IMR-90 (cell line): Measurements from ENCODE around the gene TIPRL. TPM values are rescaled to one million over a fixed set of nuclear protein-coding genes. Genes with fewer than 3 reads are reported as not detected.

Source experiments
- ATAC-seq: fragments of 200-7000 bp; cut with Tn5 transposase; 2 replicates; pipeline ENCODE4 v1.9.1; 2020; ENCODE audit warnings: low read depth, mild to moderate bottlenecking, moderate library complexity
- BruUV-seq: library from RNA; stranded (reverse); fragments of 400-500 nt; replicated peaks from 2 replicates; lab custom pipeline; 2021; lab: Mats Ljungman, UMichigan
- CTCF ChIA-PET: fragments of 300-600 bp; formaldehyde crosslinking; extraction: SDS; loops from one replicate; lab custom pipeline; 2021; ENCODE audit warnings: antibody characterized with exemption; lab: Yijun Ruan, JAX
- POLR2A ChIA-PET: fragments of 300-600 bp; sonication (Branson Sonifier 250); formaldehyde crosslinking; loops from one replicate; lab custom pipeline; 2022; ENCODE audit warnings: antibody characterized with exemption; ENCODE audit not compliant: unreplicated experiment; lab: Charles Lee
- DNase-seq: peaks from one replicate; pipeline ENCODE4 v3.0.0; 2013
- H2AFZ ChIP-seq: replicated peaks from 2 replicates; pipeline ENCODE3; 2013; ENCODE audit warnings: low read length, mild to moderate bottlenecking; ENCODE audit not compliant: poor library complexity
- H2AK5ac ChIP-seq: 2 replicates; pipeline ENCODE4 v1.6.1; 2013; ENCODE audit warnings: low read depth, low read length, inconsistent platforms
- H2AK9ac ChIP-seq: replicated peaks from 2 replicates; pipeline ENCODE3; 2013; ENCODE audit warnings: mild to moderate bottlenecking, low read depth, low read length, moderate library complexity; ENCODE audit not compliant: poor library complexity
- H2BK120ac ChIP-seq: 2 replicates; pipeline ENCODE4 v1.6.1; 2013; ENCODE audit warnings: low read depth, low read length, inconsistent platforms
- H2BK15ac ChIP-seq: 3 replicates; pipeline ENCODE4 v1.6.1; 2013; ENCODE audit warnings: low read depth, low read length, inconsistent platforms
- H2BK20ac ChIP-seq: 2 replicates; pipeline ENCODE4 v1.6.1; 2013; ENCODE audit warnings: low read depth, mild to moderate bottlenecking, inconsistent platforms, low read length, moderate library complexity
- H2BK5ac ChIP-seq: 2 replicates; pipeline ENCODE4 v1.6.1; 2013; ENCODE audit warnings: mild to moderate bottlenecking, low read depth, low read length, inconsistent platforms; ENCODE audit not compliant: poor library complexity, severe bottlenecking
- H3K14ac ChIP-seq: replicated peaks from 2 replicates; pipeline ENCODE4 v1.6.1; 2013; ENCODE audit warnings: low read depth, low read length, inconsistent platforms
- H3K18ac ChIP-seq: 2 replicates; pipeline ENCODE4 v1.6.1; 2013; ENCODE audit warnings: low read depth, low read length, control low read depth
- H3K23ac ChIP-seq: 2 replicates; pipeline ENCODE4 v1.6.1; 2013; ENCODE audit warnings: low read depth, low read length, inconsistent platforms
- H3K27ac ChIP-seq: 2 replicates; pipeline ENCODE4 v1.5.1; 2013; ENCODE audit warnings: mild to moderate bottlenecking, control low read depth, low read length; ENCODE audit not compliant: insufficient read depth
- H3K27me3 ChIP-seq: 2 replicates; pipeline ENCODE4 v1.6.1; 2013; ENCODE audit warnings: low read length; ENCODE audit not compliant: control insufficient read depth, insufficient read depth
- H3K36me3 ChIP-seq: 2 replicates; pipeline ENCODE4 v1.6.1; 2013; ENCODE audit warnings: low read length, mixed read lengths; ENCODE audit not compliant: control insufficient read depth, insufficient read depth
- H3K4ac ChIP-seq: 2 replicates; pipeline ENCODE4 v1.6.1; 2013; ENCODE audit warnings: low read depth, low read length, inconsistent platforms
- H3K4me1 ChIP-seq: 2 replicates; pipeline ENCODE4 v1.6.1; 2013; ENCODE audit warnings: low read length, mixed read lengths; ENCODE audit not compliant: control insufficient read depth, insufficient read depth
- H3K4me2 ChIP-seq: 2 replicates; pipeline ENCODE4 v1.6.1; 2013; ENCODE audit warnings: low read depth, mild to moderate bottlenecking, control low read depth, low read length, moderate library complexity
- H3K4me3 ChIP-seq: 2 replicates; pipeline ENCODE4 v1.5.1; 2013; ENCODE audit warnings: low read depth, mild to moderate bottlenecking, control low read depth, low read length, moderate library complexity; ENCODE audit not compliant: insufficient read depth
- H3K56ac ChIP-seq: 2 replicates; pipeline ENCODE4 v1.6.1; 2013; ENCODE audit warnings: low read length, inconsistent platforms; ENCODE audit not compliant: insufficient read depth; ENCODE audit errors: extremely low read depth
- H3K79me1 ChIP-seq, 2 experiments: 2 replicates each; pipeline ENCODE4 v1.6.1; 2013; ENCODE audit warnings: low read length in 2 of 2, inconsistent platforms in 1 of 2, low read depth in 1 of 2
- H3K9ac ChIP-seq: 2 replicates; pipeline ENCODE4 v1.6.1; 2013; ENCODE audit warnings: low read depth, low read length, control low read depth
- H3K9me1 ChIP-seq: 2 replicates; pipeline ENCODE4 v1.6.1; 2013; ENCODE audit warnings: low read length, inconsistent platforms; ENCODE audit not compliant: insufficient read depth
- H3K9me3 ChIP-seq: 2 replicates; pipeline ENCODE4 v1.6.1; 2013; ENCODE audit warnings: low read length; ENCODE audit not compliant: control insufficient read depth, insufficient read depth
- H4K20me1 ChIP-seq: 2 replicates; pipeline ENCODE4 v1.6.1; 2013; ENCODE audit warnings: low read length, inconsistent platforms; ENCODE audit not compliant: insufficient read depth
- H4K5ac ChIP-seq: 2 replicates; pipeline ENCODE4 v1.6.1; 2013; ENCODE audit warnings: mild to moderate bottlenecking, low read depth, low read length, control low read depth
- H4K8ac ChIP-seq, 2 experiments: 2 replicates each; pipeline ENCODE4 v1.6.1; 2013; ENCODE audit warnings: low read depth in 2 of 2, low read length in 2 of 2, control low read depth in 1 of 2, inconsistent platforms in 1 of 2
- H4K91ac ChIP-seq: 2 replicates; pipeline ENCODE4 v1.6.1; 2013; ENCODE audit warnings: low read depth, low read length, inconsistent platforms; ENCODE audit not compliant: insufficient read depth
- CEBPB ChIP-seq: IDR thresholded peaks from 2 replicates; pipeline ENCODE4 v1.6.1; 2012; ENCODE audit warnings: low read depth, low read length, improper control_type of control experiment
- CHD1 ChIP-seq: IDR thresholded peaks from 2 replicates; pipeline ENCODE4 v1.6.1; 2012; ENCODE audit warnings: low read depth, low read length, improper control_type of control experiment
- FOS ChIP-seq: fragments of 150-350 bp; IDR thresholded peaks from 2 replicates; pipeline ENCODE4 v1.6.1; 2016; ENCODE audit warnings: low read depth, low read length
- MXI1 ChIP-seq: IDR thresholded peaks from 2 replicates; pipeline ENCODE4 v1.6.1; 2012; ENCODE audit warnings: low read depth, mild to moderate bottlenecking, low read length, moderate library complexity, borderline replicate concordance
- NFE2L2 ChIP-seq: fragments of 150-350 bp; IDR thresholded peaks from 2 replicates; pipeline ENCODE4 v1.6.1; 2016; ENCODE audit warnings: low read depth, mild to moderate bottlenecking, low read length
- RAD21 ChIP-seq: IDR thresholded peaks from 2 replicates; pipeline ENCODE4 v1.6.1; 2012; ENCODE audit warnings: low read length, improper control_type of control experiment
- RCOR1 ChIP-seq: IDR thresholded peaks from 2 replicates; pipeline ENCODE4 v1.6.1; 2012; ENCODE audit warnings: mild to moderate bottlenecking, low read length, improper control_type of control experiment; ENCODE audit not compliant: insufficient replicate concordance
- SMC3 ChIP-seq: fragments of 150-350 bp; IDR thresholded peaks from 2 replicates; pipeline ENCODE4 v1.6.1; 2016; ENCODE audit warnings: low read depth, mild to moderate bottlenecking, antibody characterized with exemption, low read length, moderate library complexity
- WGBS, 2 experiments: methylation state at CpG; one replicate each; pipeline versions ENCODE4 v1.1.5 to v1.1.7; 2013; ENCODE audit warnings: missing lambda C conversion rate in 2 of 2; ENCODE audit not compliant: insufficient read length in 1 of 2; ENCODE audit errors: extremely low coverage in 2 of 2; 5-methylcytosine and 5-hydroxymethylcytosine counted together
- dilution Hi-C: fragments of 300-500 bp; cut with HindIII; formaldehyde crosslinking; loops from one replicate; pipeline ENCODE4 v1.14.3; 2018; ENCODE audit warnings: low sequenced_read_pairs; ENCODE audit not compliant: unreplicated experiment
- in situ Hi-C: fragments of 300-500 bp; cut with MboI; formaldehyde crosslinking; loops from 3 replicates; pipeline ENCODE4 v1.14.3; 2019; ENCODE audit warnings: low sequenced_read_pairs, inconsistent platforms, mixed read lengths
- intact Hi-C: fragments of 100-400 bp; cut with micrococcal nuclease; formaldehyde crosslinking; loops from 2 replicates; pipeline ENCODE4 v1.10.0; 2022
- polyA plus RNA-seq, 3 experiments: library from polyadenylated mRNA; depleted of rRNA; stranded (reverse); fragments of >200 nt; gene quantifications; 2 replicates each; pipeline ENCODE4 v1.2.3, GENCODE V29; 2012; ENCODE audit warnings: low replicate concordance in 1 of 3
- total RNA-seq: library from RNA; depleted of rRNA; stranded (reverse); fragments of >200 nt; gene quantifications from 2 replicates; pipeline ENCODE4 v1.2.3, GENCODE V29; 2012

Gene TIPRL
- total and polyA plus RNA-seq, 2 of the 4 experiments (the other 2 are of a cell fraction): 15.4 to 23.8 TPM

DNA sequence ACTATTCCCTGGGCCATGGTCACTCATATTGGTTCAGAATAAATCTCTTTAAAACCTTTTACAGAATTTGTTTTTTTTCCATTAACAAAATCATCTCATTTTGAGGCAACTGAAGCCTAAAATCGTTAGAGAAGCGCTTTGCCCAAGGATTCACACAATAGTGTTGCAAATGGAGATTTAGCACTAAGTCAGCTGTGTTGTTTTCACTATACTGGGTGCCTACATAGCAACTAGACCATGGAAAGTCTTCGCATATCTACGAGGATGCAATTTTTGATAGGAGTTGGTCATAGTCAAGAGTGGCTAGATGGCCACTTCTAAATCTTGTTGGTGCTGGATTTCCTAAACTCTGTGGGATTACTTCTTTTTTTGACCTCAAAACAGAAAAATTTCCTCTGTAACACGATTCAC lies 530 bp upstream of the TIPRL start:
- peak overlapping the region; percentile 28 for H4K5ac ChIP-seq
- peaks cover 9 to 19% of the 10 kb centered on the region in 2 experiments for H3K79me1 ChIP-seq
- H3K27ac ChIP-seq: peak overlapping the region; percentile 7; the same call in 1 of the 2 replicates
- no peaks in the 10 kb centered on the region for H3K27me3 ChIP-seq
- H2AFZ ChIP-seq: peak overlapping the region; percentile 99
- H3K4me3 ChIP-seq: peak overlapping the region; percentile 20; the same call in 1 of the 2 replicates
- H3K9me3 ChIP-seq: no peaks in the 10 kb centered on the region
- peak overlapping the region; percentile 31 for H3K4me2 ChIP-seq
- H3K9me1 ChIP-seq: no peaks in the 10 kb centered on the region
- H2BK15ac ChIP-seq: peak overlapping the region; percentile 50; the same call in 2 of the 3 replicates
- H4K8ac ChIP-seq: peak overlapping the region; percentile 49 to 91
- no peaks in the 10 kb centered on the region for H4K20me1 ChIP-seq
- WGBS, 2 experiments: 86% methylated on average over 2 of the region's 5 CpGs; no CpG with 5 or more reads in 1 of the 2 experiments
- no peak overlapping the region for H3K9ac ChIP-seq
- dilution Hi-C loops (no loop called here), intact Hi-C loops (loop anchor here (2.0 to 5.0 kb wide), 2 partner anchors 41 to 461 kb away; partner anchors contain the start of gene GPR161), in situ Hi-C loops (no loop called here)
- peak overlapping the region; percentile 5; the same call in 1 of the 2 replicates for H4K91ac ChIP-seq
- no peaks in the 10 kb centered on the region for H3K36me3 ChIP-seq
- TF ChIP-seq SMC3 (no peak), MXI1 (no peak), RCOR1 (no peak), CEBPB (no peak), NFE2L2 (no peak), RAD21 (no peak), FOS (no peak), CHD1 (no peak)
- peak overlapping the region; percentile 26 for H3K4ac ChIP-seq
- ChIA-PET CTCF (no interaction called here), POLR2A (no interaction called here)
- BruUV-seq: no TSS peak
- peak overlapping the region; percentile 7 for H2BK20ac ChIP-seq
- H2AK5ac ChIP-seq: no peak overlapping the region
- peak overlapping the region; percentile 40; the same call in 1 of the 2 replicates for H3K18ac ChIP-seq
- peak overlapping the region; percentile 13; the same call in 1 of the 2 replicates for H3K14ac ChIP-seq
- peak overlapping the region; percentile 13; the same call in 1 of the 2 replicates for H2BK120ac ChIP-seq
- DNase-seq (no peak), ATAC-seq (no peak)
- no peak overlapping the region for H2AK9ac ChIP-seq
- H2BK5ac ChIP-seq: peak overlapping the region; percentile 61
- 0 out of 2 replicates have a peak overlapping the region, but pooled peaks have one; percentile 2 for H3K56ac ChIP-seq
- H3K23ac ChIP-seq: no peak overlapping the region
- no peaks in the 10 kb centered on the region for H3K4me1 ChIP-seq
